SIG-M5 (cell line): ENCODE results near the gene MORC4.

Source experiments
- DNase-seq: peaks from one replicate; lab custom pipeline; 2025; lab: John Stamatoyannopoulos, UW

MORC4 gene

DNA sequence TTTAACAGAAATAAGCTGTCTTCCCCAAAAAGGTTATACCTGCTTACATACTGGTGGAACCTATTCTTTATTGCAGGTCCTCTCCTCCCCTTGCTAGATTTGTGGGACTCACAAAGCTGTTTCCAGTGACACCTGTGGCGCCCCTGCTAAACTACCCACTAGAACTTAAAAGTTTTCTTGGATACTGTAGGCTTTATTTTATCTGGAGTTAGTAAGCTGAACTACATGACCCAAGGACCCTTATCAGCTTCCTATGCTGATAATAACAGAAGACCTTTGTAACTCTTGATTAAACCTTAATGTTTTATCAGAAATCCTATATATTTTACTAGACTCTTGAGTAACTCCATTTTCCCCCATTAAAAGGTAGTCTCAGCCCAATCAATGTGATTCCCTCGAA lies 47.5 kb downstream of the MORC4 start:
- DNase-seq: no peak

DNA sequence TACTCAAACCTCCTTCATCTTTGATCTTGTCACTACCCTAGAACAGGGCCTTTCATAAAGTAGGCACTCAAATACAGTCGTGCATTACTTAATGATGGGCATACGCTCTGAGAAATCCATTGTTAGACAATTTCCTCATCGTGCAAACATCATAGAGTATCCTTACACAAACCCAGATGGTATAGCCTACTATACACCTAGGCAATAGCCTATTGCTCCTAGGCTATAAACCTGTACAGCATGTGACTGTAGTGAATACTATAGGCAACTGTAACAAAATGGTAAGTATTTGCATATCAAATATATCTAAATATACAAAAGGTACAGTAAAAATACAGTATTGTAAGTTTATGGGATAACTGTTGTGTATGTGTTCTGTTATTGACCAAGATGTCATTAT lies 47.9 kb downstream of the MORC4 start:
- DNase-seq: no peak

DNA sequence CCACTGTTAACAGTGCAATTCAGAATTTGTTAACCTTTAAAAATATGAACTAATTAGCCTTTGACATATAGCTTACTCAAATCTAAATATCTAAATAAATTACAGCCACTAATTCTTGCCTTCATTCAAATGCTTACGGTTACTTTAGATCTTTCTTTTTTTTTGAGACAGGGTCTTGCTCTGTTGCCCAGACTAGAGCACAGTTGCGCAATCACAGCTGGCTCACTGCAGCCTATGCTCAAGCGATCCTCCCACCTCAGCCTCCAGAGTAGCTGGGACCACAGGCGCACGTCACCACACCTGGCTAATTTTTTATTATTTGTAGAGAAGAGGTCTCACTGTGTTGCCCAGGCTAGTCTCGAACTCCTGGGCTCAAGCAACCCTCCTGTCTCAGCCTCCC lies 48.8 kb downstream of the MORC4 start:
- DNase-seq: no peak

DNA sequence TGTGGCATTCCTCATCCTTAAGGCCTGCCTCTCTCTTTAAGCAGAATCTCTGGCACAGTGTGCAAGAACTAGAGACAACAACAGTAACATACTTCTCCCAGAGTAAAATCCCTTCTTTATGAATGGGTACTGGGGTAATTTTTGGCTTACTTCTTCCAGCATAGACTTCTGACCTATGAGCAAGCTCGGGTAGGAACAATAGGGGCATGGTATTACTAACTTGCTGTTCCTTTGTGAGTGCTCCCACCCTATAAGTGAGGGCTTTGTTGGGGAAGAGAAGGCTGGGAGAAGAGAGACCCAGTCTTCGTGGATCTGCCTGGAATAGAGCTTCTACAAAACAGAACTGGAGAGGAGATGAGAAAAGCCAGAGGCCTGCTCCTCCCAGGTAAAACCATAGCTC lies 49.6 kb downstream of the MORC4 start:
- DNase-seq: no peak

DNA sequence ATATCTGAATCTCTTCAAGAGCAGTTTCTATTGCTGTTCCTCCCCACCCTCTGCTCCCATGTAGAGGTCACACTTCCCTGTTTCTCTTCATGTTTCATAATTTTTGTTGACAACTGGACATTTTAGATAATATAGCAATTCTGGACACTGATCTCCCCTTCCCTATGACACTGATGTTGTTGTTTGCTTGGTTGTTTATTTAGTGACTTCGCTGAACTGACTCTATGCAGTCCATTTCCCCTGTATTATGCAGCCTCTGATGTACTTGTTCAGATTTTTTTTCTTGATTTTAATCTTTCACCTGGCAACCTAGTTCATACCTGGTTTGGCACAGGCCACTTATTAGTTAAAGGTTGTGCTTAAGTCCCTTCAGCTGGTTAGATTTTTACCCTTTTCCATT lies 50.6 kb downstream of the MORC4 start:
- DNase-seq: no peak

DNA sequence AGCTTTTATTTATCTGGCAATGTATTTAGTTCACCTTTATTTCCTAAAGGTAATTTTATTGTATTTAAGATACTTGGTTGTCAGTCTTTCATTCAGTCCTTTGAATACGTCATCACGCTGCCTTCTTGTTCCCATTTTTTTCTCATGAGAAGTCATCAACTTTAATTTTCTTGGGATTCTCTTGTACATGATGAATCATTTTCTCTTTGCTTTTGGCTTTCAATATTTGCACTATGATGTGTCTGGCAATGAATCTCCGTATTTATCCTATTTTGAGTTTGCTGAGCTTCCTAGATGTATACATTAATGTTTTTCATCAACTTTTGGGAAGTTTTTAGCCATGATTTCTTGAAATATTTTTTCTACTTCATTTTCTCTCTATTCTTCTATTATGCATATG lies 51.4 kb downstream of the MORC4 start:
- DNase-seq: no peak

DNA sequence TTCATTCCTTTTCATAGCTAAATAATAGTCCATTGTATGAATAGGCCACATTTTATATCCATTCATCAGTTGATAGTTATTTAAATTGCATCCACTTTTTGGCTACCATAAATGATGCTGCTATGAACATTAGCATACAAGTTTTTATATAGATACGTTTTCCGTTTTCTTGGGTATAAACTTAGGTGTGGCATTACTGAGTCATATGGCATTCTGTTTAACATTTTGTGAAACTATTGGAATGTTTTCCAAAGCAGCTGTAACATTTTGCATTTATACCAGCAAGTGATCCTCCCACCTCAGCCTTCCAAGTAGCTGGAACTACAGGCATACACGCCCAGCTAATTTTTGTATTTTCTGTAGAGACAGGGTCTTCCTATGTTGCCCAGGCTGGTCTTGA lies 53.5 kb downstream of the MORC4 start:
- no peak for DNase-seq

DNA sequence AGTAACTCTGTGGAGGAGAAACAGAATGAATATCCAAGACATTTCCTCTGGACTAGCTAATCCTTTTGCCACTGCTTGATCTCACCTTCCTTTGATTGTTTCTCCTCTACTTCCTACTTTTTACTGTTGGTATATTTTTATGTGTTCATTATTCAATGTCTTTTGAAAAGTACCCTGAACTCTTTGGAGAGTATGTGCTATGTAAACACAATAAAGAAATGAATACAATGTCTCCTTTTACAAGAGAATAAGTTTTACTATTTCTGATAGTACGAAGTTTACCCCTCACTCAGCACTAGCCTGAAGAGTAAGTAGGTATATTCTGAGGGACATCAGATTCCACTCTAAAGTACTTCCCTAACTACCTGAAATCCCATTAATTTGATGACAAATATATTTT lies 59.9 kb downstream of the MORC4 start:
- no peak for DNase-seq

DNA sequence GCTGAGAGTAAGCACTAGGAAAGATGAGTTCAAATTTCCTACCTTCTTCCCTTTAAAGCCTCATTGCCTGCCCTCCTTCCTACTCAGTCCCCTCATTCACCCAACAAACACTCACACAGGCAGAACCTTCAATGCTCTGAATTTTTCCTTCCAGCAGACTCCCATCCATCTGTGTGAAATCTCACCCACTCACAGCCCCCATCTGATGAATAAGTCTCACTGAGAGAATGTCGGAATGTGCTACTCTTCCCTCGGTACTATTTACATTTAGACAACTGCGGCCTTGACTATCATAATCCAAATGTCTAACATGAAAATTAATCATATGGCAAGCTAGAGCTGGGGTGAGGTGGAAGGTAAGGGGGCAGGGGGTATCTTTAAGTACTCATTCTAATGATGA lies 60.4 kb downstream of the MORC4 start:
- no peak for DNase-seq

DNA sequence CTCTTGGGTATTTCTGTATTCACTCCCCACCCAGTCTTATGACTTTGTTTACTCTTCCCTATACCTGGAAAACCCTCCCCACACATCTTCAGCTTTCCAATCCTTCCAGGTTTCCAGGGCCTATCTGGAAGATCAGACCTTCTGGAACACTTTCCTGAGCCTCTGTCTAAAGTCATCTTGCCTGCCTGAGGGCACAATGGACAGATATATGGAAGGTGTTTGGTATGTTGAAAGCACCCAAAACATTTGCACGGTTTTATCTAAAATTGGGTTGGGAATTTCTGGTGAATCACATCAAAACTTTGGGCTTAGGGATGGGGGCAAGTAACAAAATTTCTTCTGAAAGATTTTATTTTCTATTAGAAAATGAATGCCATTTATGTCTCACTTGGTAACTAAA lies 63.8 kb downstream of the MORC4 start:
- DNase-seq: no peak

DNA sequence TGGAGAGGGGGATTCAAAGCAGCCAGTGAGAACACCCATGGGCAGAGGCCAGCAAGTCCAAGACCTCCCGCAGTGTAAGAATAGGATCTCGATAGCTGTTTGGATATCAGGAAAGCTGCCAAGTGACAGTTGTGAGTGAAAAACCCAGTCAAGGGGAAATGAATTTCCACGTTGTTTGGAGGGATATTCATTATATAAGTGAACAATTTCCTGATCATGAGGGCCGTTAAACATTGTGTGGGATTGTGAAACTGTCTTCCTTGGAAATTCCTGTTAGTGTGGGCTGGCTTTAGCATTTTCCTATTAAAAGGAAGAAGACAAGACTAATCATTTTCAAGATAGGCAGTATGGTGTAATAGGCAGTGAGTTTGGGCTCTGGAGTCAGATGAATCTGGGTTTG lies 64.8 kb downstream of the MORC4 start:
- no peak for DNase-seq

DNA sequence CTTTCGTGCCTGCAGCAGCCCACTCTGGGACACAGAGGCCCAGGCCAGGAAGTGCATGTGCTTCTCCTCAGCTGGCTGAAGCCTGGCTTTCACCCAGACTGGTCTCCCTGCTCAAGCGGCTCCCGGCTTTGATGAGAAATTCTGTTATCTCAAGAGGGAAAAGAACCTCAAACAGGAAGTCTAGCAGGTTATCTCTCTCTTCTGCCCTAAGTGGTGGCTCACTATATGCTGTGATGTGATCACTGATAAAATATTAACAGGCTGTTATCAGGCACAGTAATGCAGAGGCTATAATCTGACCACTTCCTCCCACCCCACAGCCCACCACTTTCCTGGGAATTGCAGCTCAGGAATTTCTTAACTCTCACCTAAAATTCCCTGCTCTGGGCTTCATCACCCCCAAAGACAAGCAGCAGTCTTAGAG lies 66.5 kb downstream of the MORC4 start:
- DNase-seq: no peak

DNA sequence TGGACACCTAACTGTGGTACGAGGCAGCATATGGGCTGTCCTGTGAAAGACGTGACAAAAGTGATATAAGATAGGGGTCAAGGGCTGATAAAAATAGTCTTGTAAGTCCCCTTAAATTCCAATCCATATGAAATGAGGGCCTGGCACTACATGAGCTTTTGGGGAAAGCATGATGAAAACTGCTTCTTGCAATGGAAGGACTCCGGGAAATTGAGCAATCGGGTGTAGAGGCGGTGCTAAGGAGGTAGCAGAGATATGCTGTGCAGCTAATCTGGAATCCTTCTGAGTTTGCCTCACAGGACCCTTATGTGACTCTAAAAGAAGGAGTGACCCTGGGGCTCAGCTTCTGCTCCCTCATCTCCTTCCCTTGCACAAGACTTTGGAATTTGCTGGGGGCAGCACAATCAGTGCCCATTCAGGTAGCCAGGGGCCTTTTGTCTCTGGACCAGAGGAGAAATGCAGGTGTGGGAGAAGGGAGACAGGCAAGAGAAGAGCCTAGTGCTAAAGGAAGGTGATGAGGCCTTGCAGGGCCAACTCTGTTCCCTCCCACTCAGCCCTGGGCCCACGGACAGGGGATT lies 67.0 kb downstream of the MORC4 start:
- DNase-seq: no peak

DNA sequence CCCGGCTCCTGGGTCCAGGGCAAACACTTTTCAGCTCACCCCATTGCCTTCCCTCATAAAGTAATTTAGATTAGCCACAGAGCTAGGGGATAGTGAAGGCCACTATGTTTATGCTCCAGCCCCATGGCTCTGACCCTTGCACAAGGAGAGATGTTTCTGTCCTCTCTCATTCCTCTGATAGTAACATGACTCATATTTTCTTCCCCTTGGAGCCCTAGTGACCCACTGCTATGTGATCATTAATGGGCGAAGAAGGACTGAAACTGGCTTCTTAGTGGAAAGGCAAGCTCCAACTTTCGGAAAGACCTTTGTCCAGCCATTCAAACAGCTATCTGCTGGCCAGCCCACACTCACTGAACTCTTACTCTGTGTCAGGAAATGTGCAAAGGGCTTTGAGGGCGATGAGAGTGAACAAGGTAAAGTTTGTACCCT lies 67.5 kb downstream of the MORC4 start:
- no peak for DNase-seq

DNA sequence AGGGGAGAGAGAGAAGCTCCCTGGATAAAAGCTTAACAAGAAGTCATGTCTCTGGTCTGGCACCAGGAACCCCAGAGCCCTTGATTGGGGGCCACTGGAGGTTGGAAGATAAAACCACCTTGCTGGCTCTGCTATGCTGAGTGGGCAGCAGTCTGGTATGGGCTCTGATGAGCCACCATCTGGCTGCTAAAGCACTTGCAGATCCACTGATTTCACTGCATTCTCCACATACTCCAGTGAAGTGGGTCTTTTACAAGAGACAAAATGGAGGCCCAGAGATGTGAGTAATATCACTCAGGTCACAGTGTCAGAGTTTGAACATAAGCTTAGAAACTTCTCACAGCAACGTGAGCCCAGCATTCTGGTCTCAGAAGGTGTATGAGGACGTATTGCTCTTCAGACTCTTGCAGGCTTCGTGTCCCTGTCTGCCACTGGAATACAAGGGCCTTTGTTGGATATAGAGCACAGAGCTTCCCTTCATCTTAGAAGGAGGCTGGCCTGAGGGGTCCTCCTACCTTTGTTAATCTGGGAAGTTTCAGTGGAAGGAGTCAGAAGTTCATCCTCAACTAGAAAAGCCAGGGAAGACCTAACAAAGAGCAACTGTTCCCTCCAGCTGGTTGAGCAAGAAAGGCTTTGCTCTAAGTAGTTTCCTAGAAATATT lies 68.1 kb downstream of the MORC4 start:
- DNase-seq: no peak

DNA sequence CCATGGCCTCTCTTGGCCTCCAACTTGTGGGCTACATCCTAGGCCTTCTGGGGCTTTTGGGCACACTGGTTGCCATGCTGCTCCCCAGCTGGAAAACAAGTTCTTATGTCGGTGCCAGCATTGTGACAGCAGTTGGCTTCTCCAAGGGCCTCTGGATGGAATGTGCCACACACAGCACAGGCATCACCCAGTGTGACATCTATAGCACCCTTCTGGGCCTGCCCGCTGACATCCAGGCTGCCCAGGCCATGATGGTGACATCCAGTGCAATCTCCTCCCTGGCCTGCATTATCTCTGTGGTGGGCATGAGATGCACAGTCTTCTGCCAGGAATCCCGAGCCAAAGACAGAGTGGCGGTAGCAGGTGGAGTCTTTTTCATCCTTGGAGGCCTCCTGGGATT lies 71.8 kb downstream of the MORC4 start:
- no peak for DNase-seq

DNA sequence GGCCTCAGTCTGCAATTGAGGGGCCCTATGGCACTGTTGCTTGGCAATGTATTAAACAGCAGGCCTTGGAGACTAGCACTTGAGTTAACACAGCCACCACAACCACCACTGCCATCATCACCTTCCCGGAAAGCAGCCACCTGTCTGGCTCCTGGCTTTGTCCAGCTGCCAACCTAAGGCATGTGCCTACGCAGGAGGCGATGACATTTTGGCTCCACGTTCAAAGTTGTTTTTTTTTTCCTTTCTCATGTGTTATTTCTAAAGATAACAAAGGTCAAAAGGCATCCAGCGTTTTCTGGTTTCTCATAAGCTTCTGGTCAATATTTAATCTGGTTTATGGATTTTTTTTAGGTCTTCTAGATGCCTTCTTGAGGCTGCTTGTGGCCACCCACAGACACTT lies 72.3 kb downstream of the MORC4 start:
- no peak for DNase-seq

DNA sequence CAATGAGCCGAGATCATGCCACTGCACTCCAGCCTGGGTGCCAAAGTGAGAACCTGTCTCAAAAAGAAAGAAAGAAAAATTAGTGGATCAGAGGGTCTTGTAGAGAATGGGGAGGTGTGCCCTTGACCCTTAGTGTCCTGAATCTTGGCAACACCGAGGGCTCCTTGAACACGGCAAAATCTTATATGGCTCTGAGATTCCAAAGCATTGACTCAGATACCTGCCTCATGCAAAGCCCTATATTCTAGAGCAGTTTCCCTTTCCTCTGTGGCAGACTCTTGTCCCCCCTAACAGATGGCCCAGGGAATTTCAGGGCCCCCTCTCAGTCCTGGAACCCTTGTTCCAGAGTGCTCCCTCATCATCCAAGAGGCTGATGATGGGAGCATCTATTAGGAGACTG lies 73.0 kb downstream of the MORC4 start:
- no peak for DNase-seq

DNA sequence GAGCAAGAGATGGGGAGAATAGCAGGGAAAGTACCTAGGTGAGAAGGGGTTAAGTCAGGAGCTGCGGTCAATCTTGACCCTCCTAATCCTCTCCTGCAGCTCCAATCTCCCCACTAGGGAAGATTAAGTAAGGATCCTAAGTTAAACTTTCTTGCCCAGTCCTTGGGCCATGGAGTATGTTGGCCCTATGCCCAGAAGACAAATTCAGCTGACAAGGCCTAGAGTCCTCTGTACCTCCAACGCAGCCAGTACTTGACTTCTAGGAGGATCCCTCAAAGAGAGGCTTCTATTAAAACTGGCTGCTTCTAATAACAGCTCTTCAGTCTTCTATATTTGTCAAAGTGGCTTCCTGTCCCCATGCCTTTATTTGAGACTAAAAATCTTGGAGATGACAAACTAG lies 78.4 kb downstream of the MORC4 start:
- no peak for DNase-seq

DNA sequence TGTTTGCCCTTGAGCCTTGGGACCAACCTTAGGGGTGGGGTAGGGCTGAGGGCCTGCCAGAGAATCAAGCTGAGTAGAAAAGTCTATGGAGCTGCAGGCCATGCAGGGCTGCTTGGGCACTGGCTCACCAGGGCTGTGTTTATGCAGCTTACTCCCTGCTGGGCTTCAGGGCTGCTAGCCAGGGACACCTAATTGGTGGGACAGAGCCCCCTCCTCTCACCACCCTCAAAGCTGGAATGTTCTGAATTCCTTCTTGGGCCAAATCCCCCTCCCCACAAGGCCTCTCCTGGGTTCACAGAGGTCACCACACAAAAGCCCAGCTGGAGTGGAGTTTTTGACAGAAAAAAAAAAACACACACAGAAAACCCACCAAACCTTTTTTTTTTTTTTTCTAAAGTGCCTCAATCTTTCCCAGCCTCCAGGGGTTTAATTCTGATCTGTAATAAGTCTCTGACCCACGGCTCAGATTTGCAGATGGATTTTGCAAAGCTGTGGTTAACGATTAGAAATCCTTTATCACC lies 80.0 kb downstream of the MORC4 start, which contains the start of gene CLDN2:
TSS of gene CLDN2 (plus strand) at position 471 of the 521 bp plus-strand sequence. CDS start 7,827 bp downstream, outside the sequence.
- DNase-seq: no peak

DNA sequence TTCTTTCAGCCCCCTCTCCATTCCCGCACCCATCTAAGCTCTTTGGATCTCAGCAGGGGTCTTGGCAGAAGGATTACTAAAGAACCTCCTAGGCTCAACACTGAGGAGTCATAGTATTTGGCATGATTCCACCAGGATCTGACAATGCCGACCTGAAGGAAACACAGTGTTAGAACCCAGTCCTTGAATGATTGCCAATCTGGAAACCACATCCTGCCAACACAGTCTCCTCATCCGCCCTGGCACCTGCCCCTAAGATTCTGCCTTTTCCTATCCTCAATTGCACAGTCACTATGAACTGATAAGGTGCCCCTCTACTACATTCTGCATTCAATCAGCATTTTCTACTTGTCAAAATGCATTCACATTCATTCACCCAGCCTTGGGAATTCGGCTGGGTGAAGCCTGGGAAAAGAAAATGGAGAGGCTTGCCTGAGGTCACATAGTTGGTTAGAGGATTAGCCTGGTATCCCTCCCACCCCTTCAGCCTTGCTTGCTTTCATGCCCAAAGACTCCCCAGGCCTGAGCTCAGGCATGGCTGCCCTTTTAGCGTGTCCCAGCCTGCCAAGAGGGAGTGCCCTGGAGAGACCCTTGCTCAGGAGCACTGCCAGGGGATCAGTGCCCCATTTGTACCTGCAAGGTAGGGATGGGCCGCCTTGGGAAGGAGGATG lies 82.0 kb downstream of the MORC4 start:
- DNase-seq: no peak

DNA sequence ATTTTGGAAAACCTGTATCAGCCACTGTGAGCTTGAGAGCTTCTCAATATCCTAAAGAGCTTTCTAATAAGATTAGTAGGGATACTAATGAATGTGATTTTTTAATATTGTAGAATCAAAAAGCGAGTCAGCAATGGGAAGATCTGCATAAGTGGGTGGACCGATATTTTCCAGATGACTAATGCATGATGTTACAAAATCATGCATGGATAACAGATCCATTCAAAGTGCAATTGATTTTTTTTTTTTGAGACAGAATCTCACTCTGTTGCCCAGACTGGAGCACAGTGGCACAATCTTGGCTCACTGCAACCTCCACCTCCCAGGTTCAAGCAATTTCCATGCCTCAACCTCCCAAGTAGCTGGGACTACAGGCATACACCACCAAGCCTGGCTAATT lies 87.1 kb downstream of the MORC4 start:
- DNase-seq: no peak

DNA sequence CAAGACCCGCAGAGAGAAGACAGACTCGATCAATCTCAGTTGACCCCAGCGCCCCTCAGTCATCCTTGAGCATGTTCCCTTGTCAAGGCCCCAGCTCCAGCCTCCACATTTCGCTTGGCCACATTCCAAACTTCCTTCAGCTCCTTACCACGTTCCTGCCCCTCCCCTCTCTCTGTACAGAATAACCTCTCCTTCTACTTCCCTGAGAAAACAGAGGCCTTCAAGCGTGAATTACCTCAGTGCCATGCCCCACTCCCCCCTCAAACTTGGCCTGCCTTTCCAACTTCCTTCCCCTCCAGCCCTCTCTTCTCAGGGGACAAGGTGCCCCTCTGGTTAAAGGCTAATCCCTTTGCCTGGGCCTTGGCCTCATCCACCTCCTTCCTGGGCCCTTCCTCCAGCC lies 93.7 kb downstream of the MORC4 start:
- DNase-seq: no peak
